Activated CD4-positive, alpha-beta memory T cell treated with anti-CD3 and anti-CD28 coated beads for 36 hours (primary cell): ENCODE data around the gene FBXO47. TPM values are rescaled to one million over a fixed set of nuclear protein-coding genes. Genes with fewer than 3 reads are reported as not detected.

Source experiments
- CTCF ChIA-PET: fragments of 350-600 bp; sonication (Branson Sonifier 250); formaldehyde crosslinking; loops from one replicate; lab custom pipeline; 2021; ENCODE audit warnings: antibody characterized with exemption, inconsistent platforms; lab: Charles Lee
- POLR2A ChIA-PET: fragments of 350-600 bp; sonication (Branson Sonifier 250); formaldehyde crosslinking; loops from one replicate; lab custom pipeline; 2021; ENCODE audit warnings: antibody characterized with exemption; lab: Charles Lee
- DNase-seq: peaks from one replicate; pipeline ENCODE4 v3.0.0-alpha.2; 2020
- H3K27ac Mint-ChIP-seq: one replicate; pipeline ENCODE4 v1.8.0; 2021; ENCODE audit warnings: mixed read lengths
- H3K27me3 Mint-ChIP-seq: one replicate; pipeline ENCODE4 v1.8.0; 2021; ENCODE audit warnings: mixed read lengths
- H3K36me3 Mint-ChIP-seq: one replicate; pipeline ENCODE4 v1.8.0; 2021; ENCODE audit warnings: mixed read lengths
- H3K4me1 Mint-ChIP-seq: one replicate; pipeline ENCODE4 v1.8.0; 2021; ENCODE audit warnings: low read depth, mixed read lengths
- H3K4me3 Mint-ChIP-seq: one replicate; pipeline ENCODE4 v1.8.0; 2021; ENCODE audit warnings: mild to moderate bottlenecking, mixed read lengths
- H3K9me3 Mint-ChIP-seq: one replicate; pipeline ENCODE4 v1.8.0; 2021; ENCODE audit warnings: mixed read lengths
- intact Hi-C: fragments of 100-400 bp; cut with micrococcal nuclease; formaldehyde crosslinking; loops from one replicate; pipeline ENCODE4 v1.15.1; 2023
- total RNA-seq, 2 experiments: library from RNA; stranded (reverse); gene quantifications; one replicate each; pipeline ENCODE4 v1.2.3, GENCODE V29; 2021

The FBXO47 gene
- total RNA-seq, 2 experiments from 2014 or later: not detected

DNA sequence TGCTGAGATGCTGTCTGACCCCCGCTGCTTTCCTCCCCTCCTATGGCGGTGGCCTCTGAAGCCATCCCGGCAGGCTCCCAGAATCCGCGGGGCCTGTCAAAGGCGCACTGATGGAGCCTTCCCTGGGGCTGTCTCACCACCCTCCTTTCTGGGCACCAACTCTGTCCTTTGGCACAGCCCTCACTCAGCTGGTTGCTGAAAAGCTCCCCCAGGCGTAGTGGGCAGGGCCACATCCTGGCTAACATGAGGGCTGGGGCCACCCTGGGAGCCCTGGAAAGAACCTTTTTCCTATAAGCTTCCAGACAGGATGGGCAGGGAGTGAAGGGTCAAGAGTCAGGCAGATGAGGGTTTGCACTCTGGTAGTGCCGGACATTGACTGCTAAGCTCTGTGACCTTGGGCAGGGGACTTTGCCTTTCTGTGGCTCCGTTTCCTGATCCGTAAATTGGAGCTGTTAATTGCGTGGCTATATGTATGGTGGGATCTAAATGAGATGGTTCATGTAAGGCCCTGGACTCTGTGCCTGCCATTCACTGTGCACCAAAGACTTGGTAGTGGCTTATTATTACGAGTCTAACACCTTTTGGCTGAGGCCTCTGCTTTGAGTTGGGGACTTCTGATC is 69.4 kb downstream of the FBXO47 start:
- intact Hi-C loops: loop anchor here (1.0 to 10.0 kb wide), 3 partner anchors 28 to 72 kb away; partner anchors contain the start of gene CWC25
- Mint-ChIP-seq H3K36me3 (peaks cover 34% of the 10 kb centered on the region), H3K27me3 (no peaks in the 10 kb centered on the region), H3K9me3 (no peaks in the 10 kb centered on the region), H3K4me3 (peak overlapping the region; percentile 58), H3K4me1 (peaks cover 73% of the 10 kb centered on the region), H3K27ac (peak overlapping the region; percentile 94)
- no peak for DNase-seq
- POLR2A ChIA-PET: interaction anchor here (0.9 to 3.1 kb wide), 7 partner anchors 16 to 255 kb away, joined by 3 to 31 read pairs (median 5); partner anchors contain the start of genes CWC25, LASP1 and RPL23
- CTCF ChIA-PET: interaction anchor here (0.7 to 3.0 kb wide), 6 partner anchors 13 to 347 kb away, joined by 3 to 16 read pairs (median 6); partner anchors contain the start of gene LASP1NB

DNA sequence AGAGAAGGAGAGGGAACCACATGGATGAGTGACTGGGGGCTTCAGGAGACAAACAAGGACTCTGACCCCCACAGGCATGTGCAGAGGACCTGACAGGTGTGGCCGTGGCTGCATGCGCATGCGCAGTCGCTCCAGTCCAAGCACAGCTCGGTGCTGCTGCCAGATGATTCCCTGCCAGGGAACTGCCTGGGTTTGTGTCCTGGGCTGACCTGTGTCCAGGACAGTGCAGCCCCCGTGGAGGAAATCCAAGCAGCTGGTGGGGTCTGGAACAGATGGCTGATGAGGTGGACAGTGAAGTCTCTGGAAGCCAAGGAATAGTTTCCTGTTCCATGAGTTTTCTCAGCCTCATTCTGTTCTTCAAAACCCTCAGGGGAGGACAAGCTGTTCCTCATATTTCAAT is 70.0 kb downstream of the FBXO47 start:
- POLR2A ChIA-PET: interaction anchor here (1.2 to 3.1 kb wide), 3 partner anchors 26 to 72 kb away, joined by 3 to 31 read pairs (median 5); partner anchors contain the start of genes CWC25 and LASP1
- peak overlapping the region; percentile 94 for H3K27ac Mint-ChIP-seq
- H3K36me3 Mint-ChIP-seq: peaks cover 34% of the 10 kb centered on the region
- CTCF ChIA-PET: interaction anchor here (0.7 to 3.0 kb wide), 6 partner anchors 12 to 348 kb away, joined by 3 to 16 read pairs (median 6); partner anchors contain the start of gene LASP1NB
- intact Hi-C loops: loop anchor here (10.0 kb wide), 1 partner anchor 48 kb away; no protein-coding TSS in a partner anchor
- no peak overlapping the region for H3K4me3 Mint-ChIP-seq
- H3K27me3 Mint-ChIP-seq: no peaks in the 10 kb centered on the region
- no peak for DNase-seq
- peaks cover 79% of the 10 kb centered on the region for H3K4me1 Mint-ChIP-seq
- H3K9me3 Mint-ChIP-seq: no peaks in the 10 kb centered on the region

DNA sequence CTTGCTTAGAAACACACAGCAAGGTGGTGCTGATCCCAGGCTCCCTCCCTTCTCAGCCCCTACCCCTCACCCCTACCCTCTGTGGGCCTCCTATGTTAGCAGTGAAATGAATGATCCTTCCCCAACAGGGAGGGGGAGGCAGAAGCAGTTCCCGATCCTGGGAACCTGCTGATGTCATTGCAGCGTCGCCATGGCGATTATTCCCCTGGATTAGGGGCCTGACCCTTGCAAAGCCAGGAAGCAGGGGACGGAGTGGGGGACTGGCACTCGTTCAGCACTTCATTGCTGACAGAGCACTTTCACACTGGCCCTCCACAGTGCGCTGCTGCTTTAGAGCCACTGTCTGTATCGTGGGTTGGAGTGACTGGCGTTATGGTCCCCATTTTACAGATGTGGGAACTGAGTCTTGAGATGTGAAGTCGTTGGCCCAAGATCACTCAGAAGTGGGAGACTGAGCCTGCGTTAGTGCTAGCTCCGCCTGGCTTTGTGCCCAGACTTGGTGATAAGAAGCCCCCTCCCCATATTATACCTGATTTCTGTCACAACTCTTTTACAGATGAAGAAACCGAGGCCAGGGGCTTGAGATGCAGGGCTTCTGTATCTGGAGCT is 70.8 kb downstream of the FBXO47 start:
- H3K27ac Mint-ChIP-seq: peak overlapping the region; percentile 94
- POLR2A ChIA-PET: interaction anchor here (1.2 kb wide), 1 partner anchor 71 kb away, joined by 3 read pairs; the partner anchor contains the start of gene CWC25
- H3K27me3 Mint-ChIP-seq: no peaks in the 10 kb centered on the region
- peaks cover 85% of the 10 kb centered on the region for H3K4me1 Mint-ChIP-seq
- no peaks in the 10 kb centered on the region for H3K9me3 Mint-ChIP-seq
- CTCF ChIA-PET: interaction anchor here (1.2 to 2.5 kb wide), 3 partner anchors 14 to 29 kb away, joined by 3 to 9 read pairs (median 3); partner anchors contain the start of genes LASP1 and LASP1NB
- peaks cover 37% of the 10 kb centered on the region for H3K36me3 Mint-ChIP-seq
- no peak overlapping the region for H3K4me3 Mint-ChIP-seq
- intact Hi-C loops: loop anchor here (10.0 kb wide), 1 partner anchor 48 kb away; no protein-coding TSS in a partner anchor
- no peak for DNase-seq

DNA sequence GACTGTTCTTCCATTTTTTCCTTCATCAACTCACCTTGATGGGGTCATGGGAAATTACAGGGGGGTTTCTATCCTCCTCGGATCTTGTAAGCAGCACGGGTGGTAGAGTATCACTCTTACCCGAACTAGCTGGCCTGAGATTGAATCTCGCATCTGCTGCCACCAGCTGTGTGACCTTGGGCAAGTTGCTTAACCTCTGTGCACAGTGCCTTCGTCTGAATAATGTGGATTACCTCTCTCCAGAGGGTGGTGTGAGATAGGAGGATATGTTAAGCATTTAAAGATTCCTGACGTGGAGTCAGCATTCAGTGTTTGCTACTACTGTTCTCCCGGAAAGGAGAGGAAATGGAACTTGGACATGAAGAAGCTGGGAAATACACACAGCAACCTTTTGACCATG is 72.9 kb downstream of the FBXO47 start:
- intact Hi-C loops: loop anchor here (10.0 kb wide), 1 partner anchor 51 kb away; no protein-coding TSS in a partner anchor
- POLR2A ChIA-PET: interaction anchor here (0.6 kb wide), 1 partner anchor 276 kb away, joined by 3 read pairs; no protein-coding TSS in a partner anchor
- Mint-ChIP-seq H3K36me3 (peaks cover 36% of the 10 kb centered on the region), H3K27me3 (no peaks in the 10 kb centered on the region), H3K4me3 (no peak overlapping the region), H3K4me1 (peaks cover 88% of the 10 kb centered on the region), H3K9me3 (no peaks in the 10 kb centered on the region), H3K27ac (peak overlapping the region; percentile 64)
- DNase-seq: no peak
- CTCF ChIA-PET: interaction anchor here (0.7 to 1.7 kb wide), 5 partner anchors 21 to 259 kb away, joined by 3 to 7 read pairs (median 4); no protein-coding TSS in a partner anchor

DNA sequence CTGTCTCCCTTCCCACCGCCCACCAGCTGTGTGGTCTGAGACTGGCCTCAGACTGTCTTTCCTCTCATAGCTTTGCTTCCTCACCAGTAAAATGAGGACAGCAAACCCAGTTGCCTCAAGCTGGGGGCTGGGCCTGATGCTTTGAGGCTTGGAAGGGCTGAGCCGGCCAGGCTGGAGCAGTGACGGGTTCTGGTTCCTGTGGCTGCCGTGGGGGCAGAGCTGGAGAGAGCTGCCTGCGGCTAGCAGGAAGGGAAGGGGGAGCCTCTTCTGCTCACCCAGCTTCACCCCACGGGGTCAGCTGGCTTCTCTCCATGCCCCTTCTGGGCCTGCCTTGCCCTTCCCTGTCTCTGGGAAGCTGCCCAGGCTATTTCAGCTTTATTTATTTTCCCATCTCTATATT is 73.6 kb downstream of the FBXO47 start:
- H3K4me1 Mint-ChIP-seq: peaks cover 88% of the 10 kb centered on the region
- H3K36me3 Mint-ChIP-seq: peaks cover 30% of the 10 kb centered on the region
- ChIA-PET POLR2A (interaction anchor here (0.8 to 1.0 kb wide), 2 partner anchors 10 to 40 kb away, joined by 3 read pairs; partner anchors contain the start of gene RPL23), CTCF (interaction anchor here (0.7 to 1.7 kb wide), 5 partner anchors 20 to 260 kb away, joined by 3 to 7 read pairs (median 4); no protein-coding TSS in a partner anchor)
- H3K27me3 Mint-ChIP-seq: no peaks in the 10 kb centered on the region
- intact Hi-C loops: loop anchor here (1.0 to 10.0 kb wide), 2 partner anchors 22 to 51 kb away; no protein-coding TSS in a partner anchor
- peak overlapping the region; percentile 64 for H3K27ac Mint-ChIP-seq
- no peak overlapping the region for H3K4me3 Mint-ChIP-seq
- H3K9me3 Mint-ChIP-seq: no peaks in the 10 kb centered on the region
- DNase-seq: peak; percentile 73

DNA sequence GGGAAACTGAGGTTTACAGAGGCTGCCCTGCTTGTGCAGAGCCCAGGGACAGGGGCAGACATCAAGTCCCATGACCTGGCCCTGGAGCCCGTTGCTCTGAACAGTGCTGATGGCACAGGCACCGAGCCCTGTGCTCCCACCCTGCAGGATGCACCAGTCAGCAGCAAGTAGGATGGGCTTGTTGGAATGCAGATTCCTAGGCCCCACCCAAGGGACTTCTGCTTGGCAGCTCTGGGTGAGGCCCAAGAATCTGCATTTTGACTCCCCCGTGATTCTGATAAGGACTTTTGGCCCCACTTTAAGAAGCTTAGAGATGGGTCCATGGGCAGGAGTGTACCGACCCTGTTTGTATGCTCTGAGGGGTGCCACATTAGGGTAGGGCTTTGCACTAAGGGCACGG is 74.1 kb downstream of the FBXO47 start:
- intact Hi-C loops: loop anchor here (1.0 to 10.0 kb wide), 2 partner anchors 22 to 52 kb away; no protein-coding TSS in a partner anchor
- Mint-ChIP-seq H3K27ac (peak overlapping the region; percentile 66), H3K36me3 (peaks cover 31% of the 10 kb centered on the region), H3K4me1 (peaks cover 88% of the 10 kb centered on the region), H3K4me3 (no peak overlapping the region), H3K27me3 (no peaks in the 10 kb centered on the region), H3K9me3 (no peaks in the 10 kb centered on the region)
- CTCF ChIA-PET: interaction anchor here (1.1 to 1.7 kb wide), 2 partner anchors 22 to 90 kb away, joined by 6 to 7 read pairs; no protein-coding TSS in a partner anchor
- POLR2A ChIA-PET: interaction anchor here (0.6 to 1.0 kb wide), 3 partner anchors 10 to 39 kb away, joined by 3 read pairs; partner anchors contain the start of genes LASP1 and RPL23
- no peak for DNase-seq

DNA sequence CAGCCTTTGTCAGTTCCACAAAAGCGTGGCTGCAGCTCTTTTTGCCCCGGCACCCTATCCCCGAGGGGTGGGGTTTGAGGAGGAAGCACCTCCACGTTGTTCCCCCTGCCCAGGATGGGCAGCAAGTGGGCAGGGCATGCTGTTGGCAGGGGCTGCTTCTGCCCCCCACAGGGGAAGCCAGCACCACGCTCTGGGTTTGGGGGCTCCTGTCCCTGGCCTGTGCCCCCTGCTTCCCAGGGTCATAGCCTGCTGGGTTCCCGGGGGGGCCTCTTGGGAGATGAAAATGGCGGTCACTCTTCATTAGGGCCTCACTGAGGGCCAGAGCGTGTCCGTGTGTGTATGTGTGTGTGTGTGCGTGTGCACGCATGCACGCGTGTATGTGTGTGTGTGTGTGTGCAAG is 74.6 kb downstream of the FBXO47 start:
- Mint-ChIP-seq H3K27me3 (no peaks in the 10 kb centered on the region), H3K27ac (peak overlapping the region; percentile 66), H3K9me3 (no peaks in the 10 kb centered on the region), H3K4me3 (no peak overlapping the region), H3K36me3 (peaks cover 27% of the 10 kb centered on the region), H3K4me1 (peaks cover 84% of the 10 kb centered on the region)
- POLR2A ChIA-PET: interaction anchor here (0.6 kb wide), 1 partner anchor 22 kb away, joined by 3 read pairs; the partner anchor contains the start of gene LASP1
- intact Hi-C loops: loop anchor here (1.0 to 10.0 kb wide), 2 partner anchors 21 to 52 kb away; no protein-coding TSS in a partner anchor
- CTCF ChIA-PET: interaction anchor here (1.0 kb wide), 1 partner anchor 12 kb away, joined by 5 read pairs; no protein-coding TSS in a partner anchor
- no peak for DNase-seq

DNA sequence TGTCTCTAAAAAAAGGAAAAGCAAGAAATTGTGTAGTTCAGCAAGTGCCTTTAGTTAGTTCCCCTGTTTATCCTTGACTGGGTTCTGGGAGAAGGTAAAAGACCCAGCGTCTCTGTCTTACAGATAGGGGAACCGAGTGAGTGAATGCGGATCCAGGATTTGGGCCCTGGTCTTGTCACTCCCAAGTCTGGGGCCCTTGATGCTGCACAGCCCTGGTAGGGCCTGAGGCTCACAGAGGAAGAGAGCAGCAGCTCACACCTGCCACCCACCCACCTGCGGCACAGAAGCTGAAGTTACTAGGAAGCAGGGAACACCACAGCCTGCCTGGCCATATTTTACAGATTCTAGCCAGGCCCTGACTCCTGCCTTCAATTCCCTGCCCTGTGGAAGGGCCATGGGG is 75.1 kb downstream of the FBXO47 start:
- intact Hi-C loops: loop anchor here (10.0 kb wide), 1 partner anchor 53 kb away; no protein-coding TSS in a partner anchor
- POLR2A ChIA-PET: no interaction called here
- CTCF ChIA-PET: interaction anchor here (1.0 kb wide), 2 partner anchors 11 to 91 kb away, joined by 3 to 5 read pairs; no protein-coding TSS in a partner anchor
- Mint-ChIP-seq H3K9me3 (no peaks in the 10 kb centered on the region), H3K36me3 (peaks cover 22% of the 10 kb centered on the region), H3K27me3 (no peaks in the 10 kb centered on the region), H3K4me3 (no peak overlapping the region), H3K4me1 (peaks cover 84% of the 10 kb centered on the region), H3K27ac (peak overlapping the region; percentile 84)
- peak; percentile 45 for DNase-seq

DNA sequence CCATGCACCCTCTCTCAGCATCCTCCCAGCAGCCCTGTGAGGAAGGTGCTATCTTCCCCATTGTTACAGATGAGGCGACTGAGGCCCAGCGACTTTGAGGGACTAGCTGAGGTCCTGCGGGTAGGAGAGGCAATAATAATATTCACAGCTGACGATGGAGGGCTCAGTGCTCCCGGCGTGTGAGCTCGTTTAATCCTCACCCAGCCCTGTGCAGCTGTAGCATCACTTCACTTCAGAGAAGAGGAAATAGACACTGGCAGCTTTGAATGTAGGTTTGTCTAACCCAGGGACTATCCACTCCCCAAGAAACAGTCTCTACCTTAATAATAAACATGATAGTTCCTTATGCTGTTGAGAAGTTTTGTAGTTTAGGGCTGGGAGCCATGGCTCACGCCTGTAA is 75.8 kb downstream of the FBXO47 start:
- Mint-ChIP-seq H3K4me3 (no peak overlapping the region), H3K9me3 (no peaks in the 10 kb centered on the region), H3K27me3 (no peaks in the 10 kb centered on the region), H3K4me1 (peaks cover 84% of the 10 kb centered on the region), H3K36me3 (peaks cover 19% of the 10 kb centered on the region), H3K27ac (peak overlapping the region; percentile 84)
- ChIA-PET POLR2A (interaction anchor here (0.6 kb wide), 1 partner anchor 21 kb away, joined by 3 read pairs; the partner anchor contains the start of gene LASP1), CTCF (interaction anchor here (0.7 to 1.0 kb wide), 3 partner anchors 11 to 92 kb away, joined by 3 to 5 read pairs (median 3); partner anchors contain the start of gene LASP1NB)
- no peak for DNase-seq
- intact Hi-C loops: loop anchor here (10.0 kb wide), 1 partner anchor 53 kb away; no protein-coding TSS in a partner anchor

DNA sequence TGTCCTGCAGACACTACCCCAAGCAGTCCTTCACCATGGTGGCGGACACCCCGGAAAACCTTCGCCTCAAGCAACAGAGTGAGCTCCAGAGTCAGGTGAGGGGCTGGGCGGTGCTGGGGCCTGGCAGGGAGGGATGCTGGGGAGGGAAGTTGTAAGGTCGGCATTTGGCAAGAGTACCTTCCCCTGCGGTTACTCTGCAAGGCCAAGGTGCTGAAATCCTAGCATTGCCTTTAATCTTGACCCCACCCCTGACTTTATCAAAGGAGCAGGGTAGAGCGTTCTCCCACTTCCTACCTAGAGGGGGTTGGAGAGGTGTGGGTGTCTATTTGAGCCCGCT is 76.8 kb downstream of the FBXO47 start:
- intact Hi-C loops: loop anchor here (10.0 kb wide), 1 partner anchor 54 kb away; no protein-coding TSS in a partner anchor
- peak overlapping the region; percentile 84 for H3K27ac Mint-ChIP-seq
- ChIA-PET CTCF (interaction anchor here (1.5 kb wide), 1 partner anchor 155 kb away, joined by 4 read pairs; no protein-coding TSS in a partner anchor), POLR2A (no interaction called here)
- H3K4me1 Mint-ChIP-seq: peaks cover 85% of the 10 kb centered on the region
- no peaks in the 10 kb centered on the region for H3K9me3 Mint-ChIP-seq
- no peak overlapping the region for H3K4me3 Mint-ChIP-seq
- no peaks in the 10 kb centered on the region for H3K27me3 Mint-ChIP-seq
- peaks cover 19% of the 10 kb centered on the region for H3K36me3 Mint-ChIP-seq
- no peak for DNase-seq
